HepG2 (cell line): ENCODE data around the gene NCS1. TPM values are rescaled to one million over a fixed set of nuclear protein-coding genes. Genes with fewer than 3 reads are reported as not detected.

ENCODE experiments used
- ATAC-seq: fragments of 200-7000 bp; cut with Tn5 transposase; 3 replicates; pipeline ENCODE4 v1.9.1; 2020; ENCODE audit warnings: mild to moderate bottlenecking, moderate library complexity
- BruUV-seq: library from RNA; stranded (reverse); fragments of 400-500 nt; replicated peaks from 2 replicates; lab custom pipeline; 2021; lab: Mats Ljungman, UMichigan
- CTCF ChIA-PET: fragments of 300-600 bp; formaldehyde crosslinking; extraction: SDS; loops from one replicate; lab custom pipeline; 2021; ENCODE audit warnings: low total read pairs, inconsistent platforms, low intra/inter-chr PET ratio; lab: Yijun Ruan, JAX
- POLR2A ChIA-PET: fragments of 350-600 bp; sonication (Branson Sonifier 250); formaldehyde crosslinking; loops from one replicate; lab custom pipeline; 2020; ENCODE audit warnings: antibody characterized with exemption, inconsistent platforms; lab: Yijun Ruan, JAX
- DNase-seq: peaks from one replicate; pipeline ENCODE4 v3.0.0-alpha.2; 2015; ENCODE audit warnings: low spot score
- FAIRE-seq: peaks from 3 replicates; lab custom pipeline; 2011; peaks lifted over from hg19 to GRCh38; lab: Jason Lieb, UNC
- H2AFZ ChIP-seq: one replicate; pipeline ENCODE4 v1.6.1; 2011; ENCODE audit warnings: low read length, inconsistent platforms
- H3K27ac ChIP-seq: fragments of 300-600 bp; 3 replicates; pipeline ENCODE4 v1.8.0; 2011; ENCODE audit warnings: mixed run types, mild to moderate bottlenecking, mixed read lengths, low read length, inconsistent platforms; ENCODE audit not compliant: insufficient read depth; ENCODE audit errors: extremely low read length
- H3K27me3 ChIP-seq, 2 experiments: fragments of 200-600 bp in 1 of 2; 2 replicates in 1 of 2; 3 replicates in 1 of 2; pipeline versions ENCODE4 v1.6.0 to v1.8.0; 2011; ENCODE audit warnings: low read length in 2 of 2, mild to moderate bottlenecking in 2 of 2, moderate library complexity in 2 of 2, inconsistent platforms in 1 of 2; ENCODE audit not compliant: insufficient read depth in 2 of 2, control insufficient read depth in 1 of 2
- H3K36me3 ChIP-seq, 2 experiments: fragments of 200-600 bp in 1 of 2; replicated peaks in 1 of 2; 2 replicates in 1 of 2; 3 replicates in 1 of 2; pipeline versions ENCODE4 v1.5.1 to v1.8.0; 2011; ENCODE audit warnings: low read length in 2 of 2, inconsistent platforms in 1 of 2; ENCODE audit not compliant: insufficient read depth in 2 of 2, control insufficient read depth in 1 of 2
- H3K4me1 ChIP-seq: 2 replicates; pipeline ENCODE4 v1.5.1; 2012; ENCODE audit warnings: low read length, inconsistent platforms; ENCODE audit not compliant: insufficient read depth
- H3K4me2 ChIP-seq: 2 replicates; pipeline ENCODE4 v1.6.0; 2011; ENCODE audit warnings: low read depth, low read length, inconsistent platforms
- H3K4me3 ChIP-seq, 3 experiments: fragments of 200-600 bp in 1 of 3; sonication (generic), shearing (Covaris generic) in 1 of 3; replicated peaks in 1 of 3; 2 replicates each; pipeline ENCODE4 v1.5.1; 2011 to 2016; ENCODE audit warnings: low read length in 3 of 3, inconsistent platforms in 2 of 3, low read depth in 2 of 3, mild to moderate bottlenecking in 2 of 3, control low read depth in 1 of 3, mixed read lengths in 1 of 3; ENCODE audit not compliant: insufficient read depth in 1 of 3
- H3K79me2 ChIP-seq: one replicate; pipeline ENCODE4 v1.6.1; 2011; ENCODE audit warnings: low read length, inconsistent platforms; ENCODE audit not compliant: insufficient read depth
- H3K9ac ChIP-seq: 2 replicates; pipeline ENCODE4 v1.6.0; 2011; ENCODE audit warnings: mild to moderate bottlenecking, low read depth, low read length, inconsistent platforms; ENCODE audit not compliant: insufficient read depth
- H3K9me3 ChIP-seq: 2 replicates; pipeline ENCODE4 v1.5.1; 2012; ENCODE audit warnings: mild to moderate bottlenecking, low read length
- H4K20me1 ChIP-seq: 2 replicates; pipeline ENCODE4 v1.6.0; 2011; ENCODE audit warnings: inconsistent platforms, mild to moderate bottlenecking, low read length, moderate library complexity; ENCODE audit not compliant: insufficient read depth
- EED ChIP-seq: sonication (generic); formaldehyde crosslinking; IDR thresholded peaks from 2 replicates; pipeline ENCODE4 v1.5.0; 2020; ENCODE audit warnings: mild to moderate bottlenecking, missing genetic modification reagents
- HOXA7 ChIP-seq: sonication (generic); formaldehyde crosslinking; IDR thresholded peaks from 2 replicates; pipeline ENCODE4 v1.8.1; 2022; ENCODE audit warnings: mild to moderate bottlenecking, missing genetic modification reagents, moderate library complexity
- NCOA5 ChIP-seq: sonication (generic); formaldehyde crosslinking; IDR thresholded peaks from 2 replicates; pipeline ENCODE4 v1.4.0; 2020; ENCODE audit warnings: missing genetic modification reagents
- RARA ChIP-seq: IDR thresholded peaks from 2 replicates; pipeline ENCODE4 v1.6.1; 2016; ENCODE audit warnings: missing genetic modification reagents, missing compliant biosample characterization
- RORA ChIP-seq: sonication (generic); formaldehyde crosslinking; IDR thresholded peaks from 2 replicates; pipeline ENCODE4 v1.5.0; 2020; ENCODE audit warnings: mild to moderate bottlenecking, missing genetic modification reagents, moderate library complexity
- SMARCC2 ChIP-seq: fragments of 450-650 bp; IDR thresholded peaks from 2 replicates; pipeline ENCODE4 v1.6.1; 2017; ENCODE audit warnings: antibody characterized with exemption, mild to moderate bottlenecking
- SNRNP70 ChIP-seq: fragments of 200-400 bp; formaldehyde crosslinking; IDR thresholded peaks from 2 replicates; pipeline ENCODE4 v1.6.1; 2017; ENCODE audit warnings: mild to moderate bottlenecking, low read depth, low read length, moderate library complexity
- SOX5 ChIP-seq: IDR thresholded peaks from 2 replicates; pipeline ENCODE4 v1.6.1; 2016; ENCODE audit warnings: borderline replicate concordance
- TEAD2 ChIP-seq: sonication (generic); formaldehyde crosslinking; IDR thresholded peaks from 2 replicates; pipeline ENCODE4 v1.9.0; 2021; ENCODE audit warnings: missing genetic modification reagents
- ZFP36 ChIP-seq: fragments of 150-350 bp; IDR thresholded peaks from 2 replicates; pipeline ENCODE4 v1.6.1; 2018; ENCODE audit warnings: borderline replicate concordance, low read length, low read depth; ENCODE audit not compliant: partially characterized antibody
- ZKSCAN5 ChIP-seq: sonication (generic); formaldehyde crosslinking; IDR thresholded peaks from 2 replicates; pipeline ENCODE4 v1.5.1; 2020; ENCODE audit warnings: mild to moderate bottlenecking, missing genetic modification reagents
- ZNF138 ChIP-seq: sonication (generic); formaldehyde crosslinking; IDR thresholded peaks from 2 replicates; pipeline ENCODE4 v1.5.0; 2020; ENCODE audit warnings: mild to moderate bottlenecking, low read depth, missing genetic modification reagents
- ZNF260 ChIP-seq: sonication (generic); formaldehyde crosslinking; IDR thresholded peaks from 2 replicates; pipeline ENCODE4 v1.4.0; 2020; ENCODE audit warnings: missing genetic modification reagents, low read depth, mild to moderate bottlenecking, borderline replicate concordance
- ZNF616 ChIP-seq: sonication (generic); formaldehyde crosslinking; IDR thresholded peaks from 2 replicates; pipeline ENCODE4 v1.5.0; 2020; ENCODE audit warnings: low read depth, mild to moderate bottlenecking, missing genetic modification reagents
- ZNF737 ChIP-seq: sonication (generic); formaldehyde crosslinking; IDR thresholded peaks from 2 replicates; pipeline ENCODE4 v1.5.0; 2020; ENCODE audit warnings: missing genetic modification reagents, mild to moderate bottlenecking, borderline replicate concordance
- WGBS: methylation state at CpG from one replicate; pipeline ENCODE4 v1.1.6; 2017; ENCODE audit warnings: low lambda C conversion rate; 5-methylcytosine and 5-hydroxymethylcytosine counted together
- in situ Hi-C: cut with HindIII; loops from 2 replicates; pipeline ENCODE4 v1.10.0; 2017; ENCODE audit warnings: low pct_unique_long_range_greater_than_20kb; ENCODE audit not compliant: extremely low pct_ligation_motif_present
- intact Hi-C: fragments of 100-400 bp; cut with micrococcal nuclease; formaldehyde crosslinking; loops from one replicate; pipeline ENCODE4 v1.10.0; 2022; ENCODE audit not compliant: unreplicated experiment
- polyA plus RNA-seq, 8 experiments: library from polyadenylated mRNA; depleted of rRNA in 3 of 8; stranded (reverse) in 7 of 8; unstranded in 1 of 8; fragments of >200 nt; fragmentation: Illumina TruSeq in 4 of 8; extraction: Trizol in 4 of 8; gene quantifications; 2 replicates each; pipeline versions ENCODE4 v1.2.1 to v1.2.3, GENCODE V29; 2011 to 2016; ENCODE audit warnings: low read depth in 4 of 8, missing spikeins in 1 of 8, mixed read lengths in 1 of 8; ENCODE audit not compliant: insufficient read depth in 1 of 8
- total RNA-seq, 5 experiments: library from RNA; depleted of rRNA; stranded (reverse); fragments of >200 nt; fragmentation: Illumina TruSeq; extraction: Trizol; gene quantifications; 2 replicates each; pipeline ENCODE4 v1.2.3, GENCODE V29; 2016; ENCODE audit warnings: low read depth in 1 of 5
- TF ChIP-seq, protein P1 (sequence below): sonication (generic); formaldehyde crosslinking; IDR thresholded peaks from 2 replicates; pipeline ENCODE4 v1.8.0; 2022; ENCODE audit warnings: mild to moderate bottlenecking, missing genetic modification reagents; ENCODE audit not compliant: insufficient replicate concordance

Gene NCS1
- total and polyA plus RNA-seq, 2 of the 13 experiments (the other 11 are each of a cell fraction or from before 2014, with no cell fraction given), result 4.7 to 6.1 TPM

GRCh38 chr9:130285271-130285670, 113.1 kb downstream of the NCS1 start:
- POLR2A ChIA-PET, result no interaction called here
- DNase-seq (no peak), ATAC-seq (no peak), FAIRE-seq (no peak)
- in situ Hi-C loops, result no loop called here
- no peak overlapping the region for H3K4me2 ChIP-seq
- no peaks in the 10 kb centered on the region for H3K4me1 ChIP-seq
- no peaks in the 10 kb centered on the region for H4K20me1 ChIP-seq
- no peaks in the 10 kb centered on the region for H3K36me3 ChIP-seq
- H3K9me3 ChIP-seq, result no peaks in the 10 kb centered on the region
- peaks cover 9 to 61% of the 10 kb centered on the region in 2 experiments; a peak in 4 of 5 replicates for H3K27me3 ChIP-seq
- no TSS peak for BruUV-seq
- no peak overlapping the region for H3K27ac ChIP-seq
- H2AFZ ChIP-seq, result no peak overlapping the region
- no peak for TF ChIP-seq ZNF260 (CRISPR knock-in tag)
- no peak for TF ChIP-seq SOX5
- no peak for TF ChIP-seq HOXA7 (CRISPR knock-in tag)
- no peak for TF ChIP-seq TEAD2 (CRISPR knock-in tag)
- no peak for TF ChIP-seq RORA (CRISPR knock-in tag)
- TF ChIP-seq SNRNP70, result no peak
- no peaks in the 10 kb centered on the region for H3K79me2 ChIP-seq
- intact Hi-C loops, result loop anchor here (1.0 kb wide), 1 partner anchor 23 kb away; no protein-coding TSS in a partner anchor
- 32% methylated on average over 4 of the region's 9 CpGs for WGBS
- no peak overlapping the region for H3K9ac ChIP-seq
- CTCF ChIA-PET, result no interaction called here
- no peak overlapping the region for H3K4me3 ChIP-seq

GRCh38 chr9:130286072-130286770, 114.0 kb downstream of the NCS1 start:
- H4K20me1 ChIP-seq, result no peaks in the 10 kb centered on the region
- H3K9ac ChIP-seq, result no peak overlapping the region
- FAIRE-seq (no peak), ATAC-seq (no peak), DNase-seq (no peak)
- ChIA-PET POLR2A (no interaction called here), CTCF (no interaction called here)
- no peak overlapping the region for H3K4me3 ChIP-seq
- BruUV-seq, result no TSS peak
- no peak overlapping the region for H3K4me2 ChIP-seq
- WGBS, result 9% methylated on average over 6 of the region's 17 CpGs
- H3K9me3 ChIP-seq, result no peaks in the 10 kb centered on the region
- H2AFZ ChIP-seq, result no peak overlapping the region
- intact Hi-C loops (no loop called here), in situ Hi-C loops (no loop called here)
- peaks cover 9 to 68% of the 10 kb centered on the region in 2 experiments; a peak in 4 of 5 replicates for H3K27me3 ChIP-seq
- TF ChIP-seq, protein P1, sequence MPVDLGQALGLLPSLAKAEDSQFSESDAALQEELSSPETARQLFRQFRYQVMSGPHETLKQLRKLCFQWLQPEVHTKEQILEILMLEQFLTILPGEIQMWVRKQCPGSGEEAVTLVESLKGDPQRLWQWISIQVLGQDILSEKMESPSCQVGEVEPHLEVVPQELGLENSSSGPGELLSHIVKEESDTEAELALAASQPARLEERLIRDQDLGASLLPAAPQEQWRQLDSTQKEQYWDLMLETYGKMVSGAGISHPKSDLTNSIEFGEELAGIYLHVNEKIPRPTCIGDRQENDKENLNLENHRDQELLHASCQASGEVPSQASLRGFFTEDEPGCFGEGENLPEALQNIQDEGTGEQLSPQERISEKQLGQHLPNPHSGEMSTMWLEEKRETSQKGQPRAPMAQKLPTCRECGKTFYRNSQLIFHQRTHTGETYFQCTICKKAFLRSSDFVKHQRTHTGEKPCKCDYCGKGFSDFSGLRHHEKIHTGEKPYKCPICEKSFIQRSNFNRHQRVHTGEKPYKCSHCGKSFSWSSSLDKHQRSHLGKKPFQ (CRISPR knock-in tag), result no peak
- no peak for TF ChIP-seq NCOA5 (CRISPR knock-in tag)
- TF ChIP-seq ZKSCAN5, result no peak
- TF ChIP-seq SMARCC2, result no peak
- TF ChIP-seq ZNF737 (CRISPR knock-in tag), result no peak
- no peak for TF ChIP-seq ZFP36
- TF ChIP-seq RARA (CRISPR knock-in tag), result no peak
- no peak for TF ChIP-seq ZNF616
- no peak for TF ChIP-seq ZNF138 (CRISPR knock-in tag)
- TF ChIP-seq EED (CRISPR knock-in tag), result no peak
- no peaks in the 10 kb centered on the region for H3K4me1 ChIP-seq
- no peak overlapping the region for H3K27ac ChIP-seq
- no peaks in the 10 kb centered on the region for H3K36me3 ChIP-seq
- H3K79me2 ChIP-seq, result no peaks in the 10 kb centered on the region
